ENCODE measurements around the gene AFF3. TPM values are rescaled to one million over a fixed set of nuclear protein-coding genes. Genes with fewer than 3 reads are reported as not detected.

AFF3 gene
- total RNA-seq, 6 experiments from 2014 or later: 1.3 to 7.3 (median 6.4) TPM

DNA sequence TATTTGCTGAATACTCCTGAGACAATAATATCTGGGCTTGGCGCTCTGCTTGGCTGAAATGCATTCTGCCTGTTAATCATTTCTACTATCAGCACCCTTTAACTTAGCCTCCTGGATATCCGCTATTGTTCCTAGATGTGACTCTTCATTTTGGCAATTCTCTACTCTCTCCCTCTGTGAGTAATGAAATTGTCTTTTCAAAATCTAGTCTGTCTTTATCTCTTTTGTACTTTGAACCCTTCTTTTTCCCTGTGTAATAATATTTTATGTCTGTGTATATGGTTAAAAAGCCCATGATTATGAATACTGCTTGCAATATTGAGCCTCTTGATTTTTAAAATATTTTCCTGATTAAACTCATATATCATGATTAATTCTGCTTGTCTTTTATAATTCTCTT lies 646.4 kb downstream of the AFF3 start:
- no peak overlapping the region for H3K4me3 ChIP-seq
- intact Hi-C loops (cut with DNase I): loop anchor here in 1 of 2 donors (10.0 kb wide), 1 partner anchor 171 kb away; no protein-coding TSS in a partner anchor
- peaks cover 0 to under 1% (median 0%) of the 10 kb centered on the region in 4 donors for H3K4me1 ChIP-seq
- H3K36me3 ChIP-seq: no peaks in the 10 kb centered on the region
- no peak overlapping the region for H3K27ac ChIP-seq
- TF ChIP-seq, protein P1, sequence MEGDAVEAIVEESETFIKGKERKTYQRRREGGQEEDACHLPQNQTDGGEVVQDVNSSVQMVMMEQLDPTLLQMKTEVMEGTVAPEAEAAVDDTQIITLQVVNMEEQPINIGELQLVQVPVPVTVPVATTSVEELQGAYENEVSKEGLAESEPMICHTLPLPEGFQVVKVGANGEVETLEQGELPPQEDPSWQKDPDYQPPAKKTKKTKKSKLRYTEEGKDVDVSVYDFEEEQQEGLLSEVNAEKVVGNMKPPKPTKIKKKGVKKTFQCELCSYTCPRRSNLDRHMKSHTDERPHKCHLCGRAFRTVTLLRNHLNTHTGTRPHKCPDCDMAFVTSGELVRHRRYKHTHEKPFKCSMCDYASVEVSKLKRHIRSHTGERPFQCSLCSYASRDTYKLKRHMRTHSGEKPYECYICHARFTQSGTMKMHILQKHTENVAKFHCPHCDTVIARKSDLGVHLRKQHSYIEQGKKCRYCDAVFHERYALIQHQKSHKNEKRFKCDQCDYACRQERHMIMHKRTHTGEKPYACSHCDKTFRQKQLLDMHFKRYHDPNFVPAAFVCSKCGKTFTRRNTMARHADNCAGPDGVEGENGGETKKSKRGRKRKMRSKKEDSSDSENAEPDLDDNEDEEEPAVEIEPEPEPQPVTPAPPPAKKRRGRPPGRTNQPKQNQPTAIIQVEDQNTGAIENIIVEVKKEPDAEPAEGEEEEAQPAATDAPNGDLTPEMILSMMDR (IDR thresholded peaks at IDR 0.05): no peak
- no peak for TF ChIP-seq POLR2A (IDR thresholded peaks at IDR 0.05)
- no peaks in the 10 kb centered on the region for H3K9me3 ChIP-seq
- WGBS (ENCODE audit: insufficient coverage, low coverage, low lambda C conversion rate, missing lambda C conversion rate): 65% methylated on average over 2 of the region's 2 CpGs
- no peak for DNase-seq
- ATAC-seq: peak in 1 of 4 donors; percentile 42
- H3K27me3 ChIP-seq: no peaks in the 10 kb centered on the region

Other genes starting within 250 kb of the AFF3 start
- gene LONRF2, start 179.9 kb upstream of the AFF3 start, total RNA-seq: 1 to 10 TPM in 5 of 6 experiments, under 1 TPM in 1; 0.51 to 2.5 (median 1.7) TPM

Measured in right lobe of liver (tissue), 6 donors.